Smooth muscle cell (in vitro differentiated cells): ENCODE data around the gene PTCSC3. TPM values are rescaled to one million over a fixed set of nuclear protein-coding genes. Genes with fewer than 3 reads are reported as not detected.

Experiments
- DNase-seq: peaks from one replicate; lab custom pipeline; 2025; ENCODE audit not compliant: unreplicated experiment; lab: John Stamatoyannopoulos, UW
- H2AFZ ChIP-seq: fragments of 200-600 bp; sonication (generic); 2 replicates; pipeline ENCODE4 v1.6.0; 2016; ENCODE audit warnings: antibody characterized with exemption, low read depth, mild to moderate bottlenecking
- H3F3A ChIP-seq: fragments of 200-600 bp; sonication (generic); 2 replicates; pipeline ENCODE4 v1.6.0; 2017; ENCODE audit warnings: antibody characterized with exemption, low read depth
- H3K27ac ChIP-seq: fragments of 200-600 bp; sonication (generic); 2 replicates; pipeline ENCODE4 v1.5.1; 2016; ENCODE audit warnings: low read depth, mild to moderate bottlenecking
- H3K27me3 ChIP-seq: fragments of 200-600 bp; sonication (generic); 2 replicates; pipeline ENCODE4 v1.6.1; 2016; ENCODE audit warnings: low read depth, mild to moderate bottlenecking
- H3K36me3 ChIP-seq: fragments of 200-600 bp; sonication (generic); 2 replicates; pipeline ENCODE4 v1.5.1; 2016; ENCODE audit warnings: low read depth
- H3K4me1 ChIP-seq: fragments of 200-600 bp; sonication (generic); 2 replicates; pipeline ENCODE4 v1.5.1; 2016; ENCODE audit warnings: low read depth
- H3K4me2 ChIP-seq: fragments of 200-600 bp; sonication (generic); 2 replicates; pipeline ENCODE4 v1.6.0; 2016; ENCODE audit warnings: mild to moderate bottlenecking
- H3K4me3 ChIP-seq: fragments of 200-600 bp; sonication (generic); 2 replicates; pipeline ENCODE4 v1.5.1; 2016; ENCODE audit warnings: mild to moderate bottlenecking
- H3K79me2 ChIP-seq: fragments of 200-600 bp; sonication (generic); 2 replicates; pipeline ENCODE4 v1.6.0; 2016; ENCODE audit warnings: low read depth, mild to moderate bottlenecking
- H3K9ac ChIP-seq: fragments of 200-600 bp; sonication (generic); 2 replicates; pipeline ENCODE4 v1.6.0; 2016; ENCODE audit warnings: low read depth
- H3K9me3 ChIP-seq: fragments of 200-600 bp; sonication (generic); replicated peaks from 2 replicates; pipeline ENCODE4 v1.5.1; 2016; ENCODE audit warnings: low read depth
- H4K20me1 ChIP-seq: fragments of 200-600 bp; sonication (generic); 2 replicates; pipeline ENCODE4 v1.6.0; 2016; ENCODE audit warnings: low read depth
- WGBS: methylation state at CpG from one replicate; pipeline ENCODE4 v1.1.7; 2016; ENCODE audit warnings: low lambda C conversion rate; 5-methylcytosine and 5-hydroxymethylcytosine counted together
- polyA plus RNA-seq: library from polyadenylated mRNA; unstranded; fragments of >200 nt; fragmentation: Nextera tagmentation; extraction: Ambion mirVana; gene quantifications from 2 replicates; pipeline ENCODE4 v1.2.1, GENCODE V29; 2016
- total RNA-seq: library from RNA; depleted of rRNA; stranded (reverse); fragments of >200 nt; gene quantifications from 2 replicates; pipeline ENCODE4 v1.2.3, GENCODE V29; 2014
- TF ChIP-seq, protein P1 (sequence below): fragments of 200-600 bp; sonication (generic); IDR thresholded peaks from 2 replicates; pipeline ENCODE4 v1.5.1; 2017; ENCODE audit warnings: borderline replicate concordance, mild to moderate bottlenecking, antibody characterized with exemption; ENCODE audit not compliant: insufficient read depth, poor library complexity, severe bottlenecking

PTCSC3 gene
- total and polyA plus RNA-seq, 2 experiments from 2014 or later: not detected

- Histone ChIP-seq H3K27me3 (no peaks in the 10 kb centered on the region), H3K9me3 (no peaks in the 10 kb centered on the region), H3K4me3 (no peak overlapping the region), H2AFZ (no peak overlapping the region), H3K27ac (no peak overlapping the region), H3K9ac (no peak overlapping the region), H4K20me1 (no peaks in the 10 kb centered on the region), H3K4me2 (no peak overlapping the region), H3K79me2 (no peaks in the 10 kb centered on the region), H3K36me3 (no peaks in the 10 kb centered on the region), H3K4me1 (no peaks in the 10 kb centered on the region), H3F3A (peaks cover 3% of the 10 kb centered on the region)
- 43% methylated on average over 1 of the region's 1 CpG for WGBS
- TF ChIP-seq, protein P1, sequence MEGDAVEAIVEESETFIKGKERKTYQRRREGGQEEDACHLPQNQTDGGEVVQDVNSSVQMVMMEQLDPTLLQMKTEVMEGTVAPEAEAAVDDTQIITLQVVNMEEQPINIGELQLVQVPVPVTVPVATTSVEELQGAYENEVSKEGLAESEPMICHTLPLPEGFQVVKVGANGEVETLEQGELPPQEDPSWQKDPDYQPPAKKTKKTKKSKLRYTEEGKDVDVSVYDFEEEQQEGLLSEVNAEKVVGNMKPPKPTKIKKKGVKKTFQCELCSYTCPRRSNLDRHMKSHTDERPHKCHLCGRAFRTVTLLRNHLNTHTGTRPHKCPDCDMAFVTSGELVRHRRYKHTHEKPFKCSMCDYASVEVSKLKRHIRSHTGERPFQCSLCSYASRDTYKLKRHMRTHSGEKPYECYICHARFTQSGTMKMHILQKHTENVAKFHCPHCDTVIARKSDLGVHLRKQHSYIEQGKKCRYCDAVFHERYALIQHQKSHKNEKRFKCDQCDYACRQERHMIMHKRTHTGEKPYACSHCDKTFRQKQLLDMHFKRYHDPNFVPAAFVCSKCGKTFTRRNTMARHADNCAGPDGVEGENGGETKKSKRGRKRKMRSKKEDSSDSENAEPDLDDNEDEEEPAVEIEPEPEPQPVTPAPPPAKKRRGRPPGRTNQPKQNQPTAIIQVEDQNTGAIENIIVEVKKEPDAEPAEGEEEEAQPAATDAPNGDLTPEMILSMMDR: no peak
- DNase-seq: no peak
These were observed 89.7 kb downstream of the PTCSC3 start for GRCh38 chr14:36086629-36087395.

- Histone ChIP-seq H3K9me3 (no peaks in the 10 kb centered on the region), H3F3A (no peaks in the 10 kb centered on the region), H3K4me1 (no peaks in the 10 kb centered on the region), H3K27me3 (no peaks in the 10 kb centered on the region), H3K36me3 (no peaks in the 10 kb centered on the region), H3K79me2 (no peaks in the 10 kb centered on the region), H3K4me3 (no peak overlapping the region), H3K9ac (no peak overlapping the region), H3K4me2 (no peak overlapping the region), H3K27ac (no peak overlapping the region), H2AFZ (no peak overlapping the region), H4K20me1 (no peaks in the 10 kb centered on the region)
- 72% methylated on average over 6 of the region's 6 CpGs for WGBS
- TF ChIP-seq, protein P1: no peak
- DNase-seq: no peak
These were observed 90.7 kb downstream of the PTCSC3 start for GRCh38 chr14:36085861-36086260.

Other genes with a start within 250 kb of the PTCSC3 start
- 33.9 and 46.0 TPM in 2 replicates for gene MBIP, start 143.9 kb upstream of the PTCSC3 start, total RNA-seq
- gene MBIP, start 143.9 kb upstream of the PTCSC3 start, polyA plus RNA-seq: 22.1 and 27.2 TPM in 2 replicates